IMR-90 (cell line): Measurements from ENCODE around the gene FBXW4. TPM values are rescaled to one million over a fixed set of nuclear protein-coding genes. Genes with fewer than 3 reads are reported as not detected.

Experiments
- ATAC-seq: fragments of 200-7000 bp; cut with Tn5 transposase; 2 replicates; pipeline ENCODE4 v1.9.1; 2020; ENCODE audit warnings: low read depth, mild to moderate bottlenecking, moderate library complexity
- BruUV-seq: library from RNA; stranded (reverse); fragments of 400-500 nt; replicated peaks from 2 replicates; lab custom pipeline; 2021; lab: Mats Ljungman, UMichigan
- CTCF ChIA-PET: fragments of 300-600 bp; formaldehyde crosslinking; extraction: SDS; loops from one replicate; lab custom pipeline; 2021; ENCODE audit warnings: antibody characterized with exemption; lab: Yijun Ruan, JAX
- POLR2A ChIA-PET: fragments of 300-600 bp; sonication (Branson Sonifier 250); formaldehyde crosslinking; loops from one replicate; lab custom pipeline; 2022; ENCODE audit warnings: antibody characterized with exemption; ENCODE audit not compliant: unreplicated experiment; lab: Charles Lee
- DNase-seq: peaks from one replicate; pipeline ENCODE4 v3.0.0; 2013
- H2AFZ ChIP-seq: replicated peaks from 2 replicates; pipeline ENCODE3; 2013; ENCODE audit warnings: low read length, mild to moderate bottlenecking; ENCODE audit not compliant: poor library complexity
- H2AK5ac ChIP-seq: 2 replicates; pipeline ENCODE4 v1.6.1; 2013; ENCODE audit warnings: low read depth, low read length, inconsistent platforms
- H2AK9ac ChIP-seq: replicated peaks from 2 replicates; pipeline ENCODE3; 2013; ENCODE audit warnings: mild to moderate bottlenecking, low read depth, low read length, moderate library complexity; ENCODE audit not compliant: poor library complexity
- H2BK120ac ChIP-seq: 2 replicates; pipeline ENCODE4 v1.6.1; 2013; ENCODE audit warnings: low read depth, low read length, inconsistent platforms
- H2BK15ac ChIP-seq: 3 replicates; pipeline ENCODE4 v1.6.1; 2013; ENCODE audit warnings: low read depth, low read length, inconsistent platforms
- H2BK20ac ChIP-seq: 2 replicates; pipeline ENCODE4 v1.6.1; 2013; ENCODE audit warnings: low read depth, mild to moderate bottlenecking, inconsistent platforms, low read length, moderate library complexity
- H2BK5ac ChIP-seq: 2 replicates; pipeline ENCODE4 v1.6.1; 2013; ENCODE audit warnings: mild to moderate bottlenecking, low read depth, low read length, inconsistent platforms; ENCODE audit not compliant: poor library complexity, severe bottlenecking
- H3K14ac ChIP-seq: replicated peaks from 2 replicates; pipeline ENCODE4 v1.6.1; 2013; ENCODE audit warnings: low read depth, low read length, inconsistent platforms
- H3K18ac ChIP-seq: 2 replicates; pipeline ENCODE4 v1.6.1; 2013; ENCODE audit warnings: low read depth, low read length, control low read depth
- H3K23ac ChIP-seq: 2 replicates; pipeline ENCODE4 v1.6.1; 2013; ENCODE audit warnings: low read depth, low read length, inconsistent platforms
- H3K27ac ChIP-seq: 2 replicates; pipeline ENCODE4 v1.5.1; 2013; ENCODE audit warnings: mild to moderate bottlenecking, control low read depth, low read length; ENCODE audit not compliant: insufficient read depth
- H3K27me3 ChIP-seq: 2 replicates; pipeline ENCODE4 v1.6.1; 2013; ENCODE audit warnings: low read length; ENCODE audit not compliant: control insufficient read depth, insufficient read depth
- H3K36me3 ChIP-seq: 2 replicates; pipeline ENCODE4 v1.6.1; 2013; ENCODE audit warnings: low read length, mixed read lengths; ENCODE audit not compliant: control insufficient read depth, insufficient read depth
- H3K4ac ChIP-seq: 2 replicates; pipeline ENCODE4 v1.6.1; 2013; ENCODE audit warnings: low read depth, low read length, inconsistent platforms
- H3K4me1 ChIP-seq: 2 replicates; pipeline ENCODE4 v1.6.1; 2013; ENCODE audit warnings: low read length, mixed read lengths; ENCODE audit not compliant: control insufficient read depth, insufficient read depth
- H3K4me2 ChIP-seq: 2 replicates; pipeline ENCODE4 v1.6.1; 2013; ENCODE audit warnings: low read depth, mild to moderate bottlenecking, control low read depth, low read length, moderate library complexity
- H3K4me3 ChIP-seq: 2 replicates; pipeline ENCODE4 v1.5.1; 2013; ENCODE audit warnings: low read depth, mild to moderate bottlenecking, control low read depth, low read length, moderate library complexity; ENCODE audit not compliant: insufficient read depth
- H3K56ac ChIP-seq: 2 replicates; pipeline ENCODE4 v1.6.1; 2013; ENCODE audit warnings: low read length, inconsistent platforms; ENCODE audit not compliant: insufficient read depth; ENCODE audit errors: extremely low read depth
- H3K79me1 ChIP-seq, 2 experiments: 2 replicates each; pipeline ENCODE4 v1.6.1; 2013; ENCODE audit warnings: low read length in 2 of 2, inconsistent platforms in 1 of 2, low read depth in 1 of 2
- H3K9ac ChIP-seq: 2 replicates; pipeline ENCODE4 v1.6.1; 2013; ENCODE audit warnings: low read depth, low read length, control low read depth
- H3K9me1 ChIP-seq: 2 replicates; pipeline ENCODE4 v1.6.1; 2013; ENCODE audit warnings: low read length, inconsistent platforms; ENCODE audit not compliant: insufficient read depth
- H3K9me3 ChIP-seq: 2 replicates; pipeline ENCODE4 v1.6.1; 2013; ENCODE audit warnings: low read length; ENCODE audit not compliant: control insufficient read depth, insufficient read depth
- H4K20me1 ChIP-seq: 2 replicates; pipeline ENCODE4 v1.6.1; 2013; ENCODE audit warnings: low read length, inconsistent platforms; ENCODE audit not compliant: insufficient read depth
- H4K5ac ChIP-seq: 2 replicates; pipeline ENCODE4 v1.6.1; 2013; ENCODE audit warnings: mild to moderate bottlenecking, low read depth, low read length, control low read depth
- H4K8ac ChIP-seq, 2 experiments: 2 replicates each; pipeline ENCODE4 v1.6.1; 2013; ENCODE audit warnings: low read depth in 2 of 2, low read length in 2 of 2, control low read depth in 1 of 2, inconsistent platforms in 1 of 2
- H4K91ac ChIP-seq: 2 replicates; pipeline ENCODE4 v1.6.1; 2013; ENCODE audit warnings: low read depth, low read length, inconsistent platforms; ENCODE audit not compliant: insufficient read depth
- BHLHE40 ChIP-seq: fragments of 150-350 bp; IDR thresholded peaks from 2 replicates; pipeline ENCODE4 v1.6.1; 2016; ENCODE audit warnings: mild to moderate bottlenecking, low read depth, low read length
- MAFK ChIP-seq: IDR thresholded peaks from 2 replicates; pipeline ENCODE4 v1.6.1; 2012; ENCODE audit warnings: low read depth, low read length, improper control_type of control experiment
- MAZ ChIP-seq: IDR thresholded peaks from 2 replicates; pipeline ENCODE4 v1.6.1; 2012; ENCODE audit warnings: low read depth, mild to moderate bottlenecking, low read length, improper control_type of control experiment, moderate library complexity, borderline replicate concordance
- MXI1 ChIP-seq: IDR thresholded peaks from 2 replicates; pipeline ENCODE4 v1.6.1; 2012; ENCODE audit warnings: low read depth, mild to moderate bottlenecking, low read length, moderate library complexity, borderline replicate concordance
- NFE2L2 ChIP-seq: fragments of 150-350 bp; IDR thresholded peaks from 2 replicates; pipeline ENCODE4 v1.6.1; 2016; ENCODE audit warnings: low read depth, mild to moderate bottlenecking, low read length
- POLR2A ChIP-seq: IDR thresholded peaks from 2 replicates; pipeline ENCODE4 v1.6.1; 2012; ENCODE audit warnings: mild to moderate bottlenecking, low read depth, low read length
- RAD21 ChIP-seq: IDR thresholded peaks from 2 replicates; pipeline ENCODE4 v1.6.1; 2012; ENCODE audit warnings: low read length, improper control_type of control experiment
- RFX5 ChIP-seq: IDR thresholded peaks from 2 replicates; pipeline ENCODE4 v1.8.0; 2012; ENCODE audit warnings: low read depth, mild to moderate bottlenecking, low read length, moderate library complexity
- SMC3 ChIP-seq: fragments of 150-350 bp; IDR thresholded peaks from 2 replicates; pipeline ENCODE4 v1.6.1; 2016; ENCODE audit warnings: low read depth, mild to moderate bottlenecking, antibody characterized with exemption, low read length, moderate library complexity
- WGBS, 2 experiments: methylation state at CpG; one replicate each; pipeline versions ENCODE4 v1.1.5 to v1.1.7; 2013; ENCODE audit warnings: missing lambda C conversion rate in 2 of 2; ENCODE audit not compliant: insufficient read length in 1 of 2; ENCODE audit errors: extremely low coverage in 2 of 2; 5-methylcytosine and 5-hydroxymethylcytosine counted together
- dilution Hi-C: fragments of 300-500 bp; cut with HindIII; formaldehyde crosslinking; loops from one replicate; pipeline ENCODE4 v1.14.3; 2018; ENCODE audit warnings: low sequenced_read_pairs; ENCODE audit not compliant: unreplicated experiment
- in situ Hi-C: fragments of 300-500 bp; cut with MboI; formaldehyde crosslinking; loops from 3 replicates; pipeline ENCODE4 v1.14.3; 2019; ENCODE audit warnings: low sequenced_read_pairs, inconsistent platforms, mixed read lengths
- intact Hi-C: fragments of 100-400 bp; cut with micrococcal nuclease; formaldehyde crosslinking; loops from 2 replicates; pipeline ENCODE4 v1.10.0; 2022
- polyA plus RNA-seq, 3 experiments: library from polyadenylated mRNA; depleted of rRNA; stranded (reverse); fragments of >200 nt; gene quantifications; 2 replicates each; pipeline ENCODE4 v1.2.3, GENCODE V29; 2012; ENCODE audit warnings: low replicate concordance in 1 of 3
- total RNA-seq: library from RNA; depleted of rRNA; stranded (reverse); fragments of >200 nt; gene quantifications from 2 replicates; pipeline ENCODE4 v1.2.3, GENCODE V29; 2012
- TF ChIP-seq, protein P1 (sequence below): conservative IDR thresholded peaks from 2 replicates; pipeline ENCODE4 v1.5.1; 2012; ENCODE audit warnings: mild to moderate bottlenecking, low read depth, low read length, improper control_type of control experiment
- TF ChIP-seq, protein P2 (sequence below): fragments of 150-350 bp; IDR thresholded peaks from 2 replicates; pipeline ENCODE4 v1.6.1; 2017; ENCODE audit warnings: mild to moderate bottlenecking, antibody characterized with exemption, low read length, low read depth
- TF ChIP-seq, protein P3 (sequence below): fragments of 150-350 bp; IDR thresholded peaks from 2 replicates; pipeline ENCODE4 v1.6.1; 2016; ENCODE audit warnings: low read depth, mild to moderate bottlenecking, low read length, moderate library complexity, borderline replicate concordance

Gene FBXW4
- total and polyA plus RNA-seq, 2 of the 4 experiments (the other 2 are of a cell fraction): 19.3 to 26.7 TPM

DNA sequence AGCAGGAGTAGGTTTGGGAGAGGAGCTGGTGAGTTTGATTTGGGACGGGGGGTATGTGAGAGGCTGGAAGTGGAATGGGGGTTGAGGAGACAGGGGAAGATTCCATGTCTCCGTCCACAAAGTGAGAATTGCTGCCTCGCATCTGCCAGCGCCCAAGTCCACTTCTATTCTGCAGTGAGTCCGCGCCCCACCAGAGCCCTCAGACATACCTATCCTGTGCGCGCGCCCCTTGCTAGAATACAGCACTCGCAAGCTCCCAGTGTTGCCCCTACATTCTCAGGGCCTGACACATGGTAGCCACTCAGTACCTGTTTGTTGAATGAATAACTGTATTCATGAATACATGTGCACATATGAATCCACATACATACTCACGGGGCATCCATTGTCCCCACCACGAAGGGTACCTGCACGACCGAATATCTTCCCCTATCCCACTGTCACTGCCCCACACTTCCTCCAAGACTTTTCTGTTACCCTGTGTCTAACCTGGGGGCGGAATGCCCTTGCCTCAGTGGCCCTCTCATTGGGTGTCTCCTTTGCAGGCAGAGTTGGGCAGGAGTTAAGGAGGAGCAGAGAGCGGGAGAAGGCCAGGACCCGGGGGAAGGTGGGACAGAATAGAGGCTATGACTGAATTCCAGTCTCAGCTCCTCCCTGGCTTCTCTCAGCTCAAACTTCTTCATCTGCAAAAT lies 126.8 kb downstream of the FBXW4 start:
- Histone ChIP-seq H3K27ac (no peak overlapping the region), H3K23ac (no peak overlapping the region), H3K56ac (no peak overlapping the region), H2BK15ac (no peak overlapping the region), H2BK5ac (no peak overlapping the region), H4K8ac (no peak overlapping the region), H3K4me3 (no peak overlapping the region), H3K4me2 (no peak overlapping the region), H3K9me1 (no peaks in the 10 kb centered on the region; the same call in 1 of the 2 replicates), H3K14ac (no peak overlapping the region), H4K5ac (no peak overlapping the region), H3K18ac (no peak overlapping the region), H3K79me1 (no peaks in the 10 kb centered on the region), H2AK5ac (no peak overlapping the region), H2BK20ac (no peak overlapping the region), H3K27me3 (peaks cover 46% of the 10 kb centered on the region), H2BK120ac (no peak overlapping the region), H3K36me3 (no peaks in the 10 kb centered on the region), H4K91ac (no peak overlapping the region), H4K20me1 (no peaks in the 10 kb centered on the region), H2AFZ (no peak overlapping the region), H2AK9ac (no peak overlapping the region), H3K4me1 (peaks cover 6% of the 10 kb centered on the region), H3K9ac (no peak overlapping the region), H3K4ac (no peak overlapping the region), H3K9me3 (peaks cover 7% of the 10 kb centered on the region)
- POLR2A ChIA-PET: no interaction called here
- DNase-seq (no peak), ATAC-seq (no peak)
- dilution Hi-C loops (no loop called here), in situ Hi-C loops (no loop called here), intact Hi-C loops (no loop called here)
- TF ChIP-seq MXI1: no peak
- TF ChIP-seq, protein P1, sequence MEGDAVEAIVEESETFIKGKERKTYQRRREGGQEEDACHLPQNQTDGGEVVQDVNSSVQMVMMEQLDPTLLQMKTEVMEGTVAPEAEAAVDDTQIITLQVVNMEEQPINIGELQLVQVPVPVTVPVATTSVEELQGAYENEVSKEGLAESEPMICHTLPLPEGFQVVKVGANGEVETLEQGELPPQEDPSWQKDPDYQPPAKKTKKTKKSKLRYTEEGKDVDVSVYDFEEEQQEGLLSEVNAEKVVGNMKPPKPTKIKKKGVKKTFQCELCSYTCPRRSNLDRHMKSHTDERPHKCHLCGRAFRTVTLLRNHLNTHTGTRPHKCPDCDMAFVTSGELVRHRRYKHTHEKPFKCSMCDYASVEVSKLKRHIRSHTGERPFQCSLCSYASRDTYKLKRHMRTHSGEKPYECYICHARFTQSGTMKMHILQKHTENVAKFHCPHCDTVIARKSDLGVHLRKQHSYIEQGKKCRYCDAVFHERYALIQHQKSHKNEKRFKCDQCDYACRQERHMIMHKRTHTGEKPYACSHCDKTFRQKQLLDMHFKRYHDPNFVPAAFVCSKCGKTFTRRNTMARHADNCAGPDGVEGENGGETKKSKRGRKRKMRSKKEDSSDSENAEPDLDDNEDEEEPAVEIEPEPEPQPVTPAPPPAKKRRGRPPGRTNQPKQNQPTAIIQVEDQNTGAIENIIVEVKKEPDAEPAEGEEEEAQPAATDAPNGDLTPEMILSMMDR: no peak
- TF ChIP-seq NFE2L2: no peak
- no peak for TF ChIP-seq MAZ
- TF ChIP-seq POLR2A: no peak
- no peak for TF ChIP-seq RFX5
- no peak for TF ChIP-seq SMC3
- TF ChIP-seq BHLHE40: no peak
- no peak for TF ChIP-seq MAFK
- no peak for TF ChIP-seq RAD21
- TF ChIP-seq, protein P2, sequence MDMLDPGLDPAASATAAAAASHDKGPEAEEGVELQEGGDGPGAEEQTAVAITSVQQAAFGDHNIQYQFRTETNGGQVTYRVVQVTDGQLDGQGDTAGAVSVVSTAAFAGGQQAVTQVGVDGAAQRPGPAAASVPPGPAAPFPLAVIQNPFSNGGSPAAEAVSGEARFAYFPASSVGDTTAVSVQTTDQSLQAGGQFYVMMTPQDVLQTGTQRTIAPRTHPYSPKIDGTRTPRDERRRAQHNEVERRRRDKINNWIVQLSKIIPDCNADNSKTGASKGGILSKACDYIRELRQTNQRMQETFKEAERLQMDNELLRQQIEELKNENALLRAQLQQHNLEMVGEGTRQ: no peak
- TF ChIP-seq, protein P3, sequence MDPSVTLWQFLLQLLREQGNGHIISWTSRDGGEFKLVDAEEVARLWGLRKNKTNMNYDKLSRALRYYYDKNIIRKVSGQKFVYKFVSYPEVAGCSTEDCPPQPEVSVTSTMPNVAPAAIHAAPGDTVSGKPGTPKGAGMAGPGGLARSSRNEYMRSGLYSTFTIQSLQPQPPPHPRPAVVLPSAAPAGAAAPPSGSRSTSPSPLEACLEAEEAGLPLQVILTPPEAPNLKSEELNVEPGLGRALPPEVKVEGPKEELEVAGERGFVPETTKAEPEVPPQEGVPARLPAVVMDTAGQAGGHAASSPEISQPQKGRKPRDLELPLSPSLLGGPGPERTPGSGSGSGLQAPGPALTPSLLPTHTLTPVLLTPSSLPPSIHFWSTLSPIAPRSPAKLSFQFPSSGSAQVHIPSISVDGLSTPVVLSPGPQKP: no peak
- CTCF ChIA-PET: interaction anchor here (1.6 kb wide), 1 partner anchor 354 kb away, joined by 8 read pairs; no protein-coding TSS in a partner anchor
- BruUV-seq: no TSS peak
- WGBS, 2 experiments: no CpG with 5 or more reads among the region's 17 CpGs
